Adrenal gland (tissue), 12 donors: ENCODE data around the gene ANKRD11. TPM values are rescaled to one million over a fixed set of nuclear protein-coding genes. Genes with fewer than 3 reads are reported as not detected.

Experiments
- DNase-seq, 7 donors: peaks; one replicate each; pipeline ENCODE4 v3.0.0-alpha.2; 2019 to 2020
- H3K27ac ChIP-seq, 5 donors: fragments of 200-600 bp; sonication (generic) in 4 of 5; 1 replicate in 3 of 5; 2 replicates in 2 of 5; pipeline versions ENCODE4 v1.5.1 to v1.8.0; 2016 to 2020; ENCODE audit warnings: mild to moderate bottlenecking in 1 of 5
- H3K27me3 ChIP-seq: fragments of 200-600 bp; 2 replicates; pipeline ENCODE4 v1.8.0; 2021
- H3K36me3 ChIP-seq, 2 donors: fragments of 200-600 bp; replicated peaks in 1 of 2; 1 replicate in 1 of 2; 2 replicates in 1 of 2; pipeline versions ENCODE4 v1.5.1 to v1.8.0; 2018 to 2022
- H3K4me1 ChIP-seq, 2 donors: fragments of 200-600 bp; replicated peaks in 1 of 2; 1 replicate in 1 of 2; 2 replicates in 1 of 2; pipeline versions ENCODE4 v1.5.1 to v1.8.0; 2018 to 2021
- H3K4me3 ChIP-seq, 4 donors: fragments of 200-600 bp; sonication (generic) in 3 of 4; one replicate each; pipeline ENCODE4 v1.5.1; 2016 to 2018
- H3K9me3 ChIP-seq, 3 donors: fragments of 200-600 bp; sonication (generic) in 1 of 3; replicated peaks in 1 of 3; 1 replicate in 2 of 3; 2 replicates in 1 of 3; pipeline versions ENCODE4 v1.5.1 to v1.8.0; 2016 to 2021
- POLR2A ChIP-seq, 2 donors: fragments of 450-650 bp; IDR thresholded peaks; one replicate each; pipeline ENCODE4 v1.6.1; 2017; ENCODE audit warnings: antibody characterized with exemption in 2 of 2, mild to moderate bottlenecking in 2 of 2, moderate library complexity in 1 of 2
- WGBS, 4 donors: extraction: QIAGEN DNeasy Blood & Tissue Kit in 2 of 4; methylation state at CpG; one replicate each; pipeline versions ENCODE4 v1.1.5 to v1.1.7; 2013 to 2017; 5-methylcytosine and 5-hydroxymethylcytosine counted together
- intact Hi-C, 2 donors: fragments of 100-400 bp; cut with DNase I; formaldehyde crosslinking; loops; one replicate each; pipeline versions ENCODE4 v1.14.1 to v1.15.0; 2022 to 2023
- polyA plus RNA-seq, 3 donors: library from polyadenylated mRNA; stranded (reverse); fragments of 200-250 nt in 2 of 3; fragments of 350-450 nt in 1 of 3; fragmentation: Illumina TruSeq in 1 of 3; extraction: RNeasy Lipid Tissue Mini Kit (QIAGEN cat#74804) in 1 of 3; gene quantifications; one replicate each; pipeline ENCODE4 v1.2.3, GENCODE V29; 2013 to 2014
- total RNA-seq, 9 donors: library from RNA; depleted of rRNA in 4 of 9; stranded (reverse); fragments of >200 nt in 4 of 9; fragments of 120-200 nt in 1 of 9; fragmentation: NEBNext Ultra II Directional in 1 of 9; extraction: Animal tissue kit (Norgen Biotek cat#: 25700) in 1 of 9; gene quantifications; one replicate each; pipeline versions ENCODE4 v1.1.0 to v1.2.4, GENCODE V29; 2013 to 2023
- TF ChIP-seq, protein P1 (sequence below), 6 experiments: fragments of 450-650 bp in 4 of 6; fragments of 200-600 bp in 2 of 6; sonication (generic) in 1 of 6; IDR thresholded peaks; 1 replicate in 5 of 6; 2 replicates in 1 of 6; pipeline versions ENCODE4 v1.5.1 to v1.8.0; 2016 to 2021; ENCODE audit warnings: antibody characterized with exemption in 6 of 6, mild to moderate bottlenecking in 2 of 6, moderate library complexity in 1 of 6
- donor health status: healthy with polysubstance abuse.
- donor health status: Bipolar disorder and iron deficiency.
- donor health status: DM: yes; HTN: yes; CAD: no.
- donor health status: DM: no; HTN: no; CAD: no.
- donor health status: DM: no; HTN: no; CAD: no.
- donor health status: DM: yes; HTN: yes; CAD: no.

Gene ANKRD11
- total and polyA plus RNA-seq, 12 donors = 29.7 to 127 (median 80.1) TPM

DNA sequence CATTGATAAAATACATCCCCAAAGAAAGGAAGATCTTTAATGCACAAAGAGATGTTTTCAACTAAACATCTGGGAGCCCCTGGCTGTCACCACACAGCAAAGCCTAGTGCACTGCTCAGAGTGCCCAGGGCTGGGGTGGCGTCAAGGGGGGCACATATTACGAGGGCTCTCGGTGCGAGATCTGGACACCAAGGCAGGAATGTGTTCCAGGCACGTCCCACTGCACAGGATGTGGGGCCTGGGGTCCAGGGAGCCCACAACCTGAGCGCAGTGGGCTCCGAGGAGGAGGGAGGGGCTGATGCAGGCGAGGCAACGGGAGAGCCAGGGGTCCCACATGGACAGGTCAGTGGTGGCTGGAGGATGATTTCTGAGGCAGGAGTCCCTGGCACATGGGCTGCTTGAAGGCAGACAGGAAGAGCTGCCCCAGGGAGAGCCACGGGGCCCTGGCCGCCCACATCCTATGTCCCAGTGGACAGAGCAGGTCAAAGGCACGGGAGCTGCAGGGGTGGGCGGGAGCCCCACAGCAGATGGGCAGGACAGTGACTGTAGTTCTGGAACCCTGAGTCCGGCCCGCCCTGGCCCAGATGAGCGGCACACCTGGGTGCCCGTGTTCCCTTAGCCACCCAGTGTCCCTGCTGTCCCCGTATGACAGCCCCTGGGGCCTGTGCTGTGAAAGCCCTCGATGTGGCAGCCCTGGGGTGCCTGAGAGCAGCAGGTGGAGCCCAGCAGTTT is 216.5 kb downstream of the ANKRD11 start:
- no peak for DNase-seq

DNA sequence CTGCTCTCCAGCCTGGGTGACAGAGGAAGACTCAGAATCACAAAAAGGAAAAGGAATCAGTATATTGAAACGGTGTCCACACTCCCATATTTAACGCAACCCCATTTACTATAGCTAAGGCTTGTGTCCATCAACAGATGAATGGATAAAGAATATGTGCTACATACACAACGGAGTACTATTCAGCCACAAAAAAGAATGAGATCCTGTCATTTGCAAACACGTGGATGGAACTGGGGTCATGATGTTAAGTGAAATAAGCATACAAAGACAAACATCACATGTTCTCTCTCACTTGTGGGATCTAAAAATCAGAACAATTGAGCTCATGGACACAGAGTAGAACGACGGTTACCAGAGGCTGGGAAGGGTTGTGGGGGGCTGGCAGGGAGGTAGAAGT is 217.7 kb downstream of the ANKRD11 start:
- Histone ChIP-seq H3K36me3 (peaks cover 0 to 56% of the 10 kb centered on the region in 2 donors), H3K27me3 (no peaks in the 10 kb centered on the region), H3K4me3 (no peak overlapping the region), H3K4me1 (peaks cover 4 to 26% of the 10 kb centered on the region in 2 donors), H3K9me3 (no peaks in the 10 kb centered on the region), H3K27ac (no peak overlapping the region)
- WGBS, 4 donors = 97 to 99% (median 98%) methylated on average over 6 of the region's 6 CpGs
- intact Hi-C loops = no loop called here
- no peak for DNase-seq
- no peak for TF ChIP-seq POLR2A (IDR thresholded peaks at IDR 0.05)
- TF ChIP-seq, protein P1, sequence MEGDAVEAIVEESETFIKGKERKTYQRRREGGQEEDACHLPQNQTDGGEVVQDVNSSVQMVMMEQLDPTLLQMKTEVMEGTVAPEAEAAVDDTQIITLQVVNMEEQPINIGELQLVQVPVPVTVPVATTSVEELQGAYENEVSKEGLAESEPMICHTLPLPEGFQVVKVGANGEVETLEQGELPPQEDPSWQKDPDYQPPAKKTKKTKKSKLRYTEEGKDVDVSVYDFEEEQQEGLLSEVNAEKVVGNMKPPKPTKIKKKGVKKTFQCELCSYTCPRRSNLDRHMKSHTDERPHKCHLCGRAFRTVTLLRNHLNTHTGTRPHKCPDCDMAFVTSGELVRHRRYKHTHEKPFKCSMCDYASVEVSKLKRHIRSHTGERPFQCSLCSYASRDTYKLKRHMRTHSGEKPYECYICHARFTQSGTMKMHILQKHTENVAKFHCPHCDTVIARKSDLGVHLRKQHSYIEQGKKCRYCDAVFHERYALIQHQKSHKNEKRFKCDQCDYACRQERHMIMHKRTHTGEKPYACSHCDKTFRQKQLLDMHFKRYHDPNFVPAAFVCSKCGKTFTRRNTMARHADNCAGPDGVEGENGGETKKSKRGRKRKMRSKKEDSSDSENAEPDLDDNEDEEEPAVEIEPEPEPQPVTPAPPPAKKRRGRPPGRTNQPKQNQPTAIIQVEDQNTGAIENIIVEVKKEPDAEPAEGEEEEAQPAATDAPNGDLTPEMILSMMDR (IDR thresholded peaks at IDR 0.05) = no peak

More for the DNA sequence above, 216.5 kb downstream of the ANKRD11 start:
- no peak overlapping the region for H3K4me3 ChIP-seq
- no peaks in the 10 kb centered on the region for H3K9me3 ChIP-seq
- H3K27me3 ChIP-seq = no peaks in the 10 kb centered on the region
- intact Hi-C loops = no loop called here
- WGBS, 4 donors = 89 to 95% (median 92%) methylated on average over 9 to 19 of the region's 19 CpGs
- no peak overlapping the region for H3K27ac ChIP-seq
- H3K36me3 ChIP-seq = peaks cover 0 to 60% of the 10 kb centered on the region in 2 donors
- TF ChIP-seq, protein P1 (IDR thresholded peaks at IDR 0.05) = no peak
- TF ChIP-seq POLR2A (IDR thresholded peaks at IDR 0.05) = no peak
- peaks cover 0 to 23% of the 10 kb centered on the region in 2 donors for H3K4me1 ChIP-seq

DNA sequence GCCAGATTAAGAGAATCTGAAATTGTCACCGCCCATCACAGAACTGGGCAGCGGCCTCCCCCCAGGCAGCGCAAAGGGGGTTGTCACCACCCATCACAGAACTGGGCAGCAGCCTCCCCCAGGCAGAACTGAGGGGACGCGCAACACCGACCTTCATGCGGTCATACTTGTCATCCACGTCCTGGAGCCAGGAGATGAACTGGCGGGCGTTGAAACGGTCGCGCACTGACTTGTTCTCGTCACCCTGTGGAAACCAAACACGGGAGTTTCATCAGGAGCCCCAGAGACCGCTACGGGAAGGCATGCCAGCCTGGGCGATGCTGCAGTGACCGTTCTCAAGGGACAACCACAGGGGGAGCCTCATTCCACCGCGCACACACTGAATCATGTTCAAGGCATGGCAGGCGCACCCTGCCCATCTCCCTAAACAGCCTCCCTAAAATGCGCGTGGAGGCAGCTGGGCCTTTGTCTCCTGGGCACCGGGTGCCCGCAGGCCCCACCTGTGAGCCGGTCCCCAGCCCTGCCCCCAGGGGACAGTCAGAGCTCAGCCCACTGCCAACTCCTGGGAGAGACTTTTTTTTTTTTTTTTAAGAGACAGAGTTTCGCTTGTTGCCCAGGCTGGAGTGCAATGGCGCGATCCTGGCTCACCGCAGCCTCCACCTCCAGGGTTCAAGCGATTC is 219.6 kb downstream of the ANKRD11 start:
- Histone ChIP-seq H3K4me3 (no peak overlapping the region), H3K4me1 (peaks cover 4 to 19% of the 10 kb centered on the region in 2 donors), H3K27me3 (no peaks in the 10 kb centered on the region), H3K36me3 (peaks cover 0 to 66% of the 10 kb centered on the region in 2 donors), H3K9me3 (no peaks in the 10 kb centered on the region), H3K27ac (peak overlapping the region in 2 of 5 donors; percentile 90 to 92)
- DNase-seq = no peak
- intact Hi-C loops = no loop called here
- TF ChIP-seq POLR2A (IDR thresholded peaks at IDR 0.05) = no peak
- TF ChIP-seq, protein P1 (IDR thresholded peaks at IDR 0.05) = no peak
- 95 to 98% (median 96%) methylated on average over 15 to 32 of the region's 32 CpGs for WGBS, 4 donors

DNA sequence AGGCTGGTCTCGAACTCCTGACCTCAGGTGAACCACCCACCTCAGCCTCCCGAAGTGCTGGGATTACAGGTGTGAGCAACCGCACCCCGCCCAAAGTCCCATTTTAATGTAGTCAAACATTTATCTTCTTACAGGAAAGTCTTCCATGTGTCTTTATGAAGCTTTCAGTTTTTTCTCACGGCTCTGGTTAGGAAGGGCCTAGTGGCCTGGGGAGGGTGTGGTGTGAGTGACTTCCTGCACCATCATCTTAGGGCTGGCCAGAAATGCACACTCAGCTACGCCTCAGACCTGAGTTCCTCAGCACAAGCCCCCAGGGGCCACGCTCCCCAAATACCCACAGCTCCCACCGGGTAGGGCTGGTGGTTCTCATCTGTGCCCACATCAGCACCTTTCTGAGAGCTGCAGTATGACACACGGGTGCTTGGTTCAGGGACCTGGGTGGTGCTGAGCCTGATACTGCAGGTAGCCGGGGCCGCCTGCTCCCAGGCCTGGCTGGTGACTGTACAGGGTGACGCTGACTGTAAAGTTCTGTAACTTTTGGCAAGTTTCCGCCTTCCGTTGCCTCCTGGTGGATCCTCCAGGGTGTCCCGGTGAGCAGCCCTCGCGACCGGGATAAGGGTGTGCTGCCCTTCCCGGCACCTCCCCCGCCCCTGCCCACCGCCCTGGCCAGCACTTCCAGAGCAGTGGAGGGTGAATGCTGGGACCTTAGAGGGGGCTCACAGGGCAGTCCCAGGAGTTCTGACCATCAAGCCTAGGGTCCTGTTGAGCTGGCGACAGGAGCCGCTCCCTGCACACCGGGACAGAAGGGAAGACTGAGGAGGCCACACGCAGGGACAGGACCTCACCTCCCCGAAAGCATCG is 220.3 kb downstream of the ANKRD11 start:
- Histone ChIP-seq H3K36me3 (peaks cover 0 to 66% of the 10 kb centered on the region in 2 donors), H3K27ac (peak overlapping the region in 3 of 5 donors; percentile 47 to 92 (median 90)), H3K27me3 (no peaks in the 10 kb centered on the region), H3K4me1 (peaks cover 4 to 19% of the 10 kb centered on the region in 2 donors), H3K4me3 (no peak overlapping the region), H3K9me3 (no peaks in the 10 kb centered on the region)
- intact Hi-C loops = no loop called here
- WGBS, 4 donors = 82 to 95% (median 94%) methylated on average over 10 to 27 of the region's 27 CpGs
- no peak for TF ChIP-seq POLR2A (IDR thresholded peaks at IDR 0.05)
- TF ChIP-seq, protein P1 (IDR thresholded peaks at IDR 0.05) = no peak
- DNase-seq = no peak
